ENCODE results near the gene SOS1.

- no peak for TF ChIP-seq CTCF (IDR thresholded peaks at IDR 0.05)
- no peak for TF ChIP-seq EZH2 (IDR thresholded peaks at IDR 0.05; ENCODE audit: borderline replicate concordance, insufficient read depth, low read depth, low read length, poor library complexity, severe bottlenecking)
These were observed 96.0 kb downstream of the SOS1 start for GRCh38 chr2:39024833-39025232.

Measured in B cell (primary cell).